K562 (cell line): ENCODE data around the gene LMBR1. TPM values are rescaled to one million over a fixed set of nuclear protein-coding genes. Genes with fewer than 3 reads are reported as not detected.

Source experiments
- ATAC-seq: fragments of 200-7000 bp; cut with Tn5 transposase; 3 replicates; pipeline ENCODE4 v1.9.1; 2020; ENCODE audit warnings: moderate library complexity
- BruUV-seq: library from RNA; stranded (reverse); fragments of 400-500 nt; replicated peaks from 2 replicates; lab custom pipeline; 2021; lab: Mats Ljungman, UMichigan
- CTCF ChIA-PET: fragments of 300-600 bp; formaldehyde crosslinking; extraction: SDS; loops from one replicate; lab custom pipeline; 2021; ENCODE audit warnings: low intra/inter-chr PET ratio; lab: Yijun Ruan, JAX
- POLR2A ChIA-PET: fragments of 300-600, 350-650 bp; sonication (Branson Sonifier 250); formaldehyde crosslinking; extraction: SDS; loops from one replicate; lab custom pipeline; 2021; ENCODE audit warnings: antibody characterized with exemption, inconsistent platforms; lab: Yijun Ruan, JAX
- DNase-seq, 4 experiments: peaks; one replicate each; pipeline versions ENCODE4 v3.0.0 to v3.0.0-alpha.2; 2011 to 2018; ENCODE audit warnings: low spot score in 3 of 4, mixed read lengths in 3 of 4; ENCODE audit errors: extremely low read depth in 1 of 4
- FAIRE-seq: peaks from 2 replicates; lab custom pipeline; 2011; peaks lifted over from hg19 to GRCh38; lab: Jason Lieb, UNC
- H2AFZ ChIP-seq: 2 replicates; pipeline ENCODE4 v1.6.0; 2011; ENCODE audit warnings: low read depth, low read length, control low read depth, inconsistent platforms
- H3K27ac ChIP-seq: fragments of 200-600 bp; 3 replicates; pipeline ENCODE4 v1.8.0; 2011; ENCODE audit warnings: low read depth, mild to moderate bottlenecking, control low read depth, inconsistent platforms, low read length, moderate library complexity, mixed read lengths; ENCODE audit errors: extremely low read depth
- H3K27me3 ChIP-seq, 2 experiments: fragments of 300-600 bp in 1 of 2; 2 replicates in 1 of 2; 3 replicates in 1 of 2; pipeline versions ENCODE4 v1.6.0 to v1.8.0; 2011; ENCODE audit warnings: inconsistent platforms in 2 of 2, low read length in 2 of 2, mild to moderate bottlenecking in 1 of 2, mixed read lengths in 1 of 2, moderate library complexity in 1 of 2; ENCODE audit not compliant: control insufficient read depth in 2 of 2, insufficient read depth in 2 of 2
- H3K36me3 ChIP-seq: fragments of 300-600 bp; 3 replicates; pipeline ENCODE4 v1.8.0; 2011; ENCODE audit warnings: mild to moderate bottlenecking, low read length, inconsistent platforms; ENCODE audit not compliant: control insufficient read depth, insufficient read depth
- H3K4me1 ChIP-seq, 2 experiments: fragments of 200-600 bp in 1 of 2; replicated peaks in 1 of 2; 2 replicates in 1 of 2; 3 replicates in 1 of 2; pipeline versions ENCODE4 v1.5.1 to v1.8.0; 2011; ENCODE audit warnings: inconsistent platforms in 2 of 2, low read length in 2 of 2, mild to moderate bottlenecking in 1 of 2, mixed read lengths in 1 of 2, moderate library complexity in 1 of 2; ENCODE audit not compliant: control insufficient read depth in 2 of 2, insufficient read depth in 2 of 2
- H3K4me2 ChIP-seq: 2 replicates; pipeline ENCODE4 v1.6.1; 2011; ENCODE audit warnings: low read length, control low read depth, inconsistent platforms, mixed read lengths; ENCODE audit not compliant: insufficient read depth
- H3K4me3 ChIP-seq: fragments of 200-600 bp; sonication (generic), shearing (Covaris generic); 2 replicates; pipeline ENCODE4 v1.5.1; 2016; ENCODE audit warnings: control low read depth, inconsistent platforms
- H3K79me2 ChIP-seq: fragments of 200-600 bp; 3 replicates; pipeline ENCODE4 v1.8.0; 2011; ENCODE audit warnings: low read length, inconsistent platforms; ENCODE audit not compliant: control insufficient read depth, insufficient read depth
- H3K9ac ChIP-seq, 2 experiments: 2 replicates each; pipeline versions ENCODE4 v1.6.0 to v1.6.1; 2011; ENCODE audit warnings: low read depth in 2 of 2, low read length in 2 of 2, control low read depth in 1 of 2, inconsistent platforms in 1 of 2, mild to moderate bottlenecking in 1 of 2, mixed read lengths in 1 of 2; ENCODE audit not compliant: insufficient read depth in 1 of 2
- H3K9me1 ChIP-seq: one replicate; pipeline ENCODE4 v1.6.0; 2011; ENCODE audit warnings: inconsistent platforms, mild to moderate bottlenecking, low read length, moderate library complexity; ENCODE audit not compliant: control insufficient read depth, insufficient read depth
- H3K9me3 ChIP-seq: replicated peaks from 2 replicates; pipeline ENCODE4 v1.5.1; 2011; ENCODE audit warnings: low read depth, low read length, inconsistent platforms; ENCODE audit not compliant: control insufficient read depth, insufficient read depth
- H4K20me1 ChIP-seq: replicated peaks from 2 replicates; pipeline ENCODE4 v1.6.1; 2011; ENCODE audit warnings: low read length, inconsistent platforms, mixed read lengths; ENCODE audit not compliant: control insufficient read depth, insufficient read depth
- ARID3B ChIP-seq: fragments of 250-450 bp; sonication (Bioruptor Pico); IDR thresholded peaks from 2 replicates; pipeline ENCODE4 v1.4.0; 2020; ENCODE audit warnings: borderline replicate concordance
- ATF3 ChIP-seq, 2 experiments: fragments of 450-650 bp in 1 of 2; sonication (generic) in 1 of 2; formaldehyde crosslinking in 1 of 2; IDR thresholded peaks in 1 of 2; conservative IDR thresholded peaks in 1 of 2; 2 replicates each; pipeline versions ENCODE4 v1.6.1 to v1.8.1; 2016 to 2023; ENCODE audit warnings: mild to moderate bottlenecking in 2 of 2, moderate library complexity in 2 of 2, inconsistent platforms in 1 of 2, missing genetic modification reagents in 1 of 2
- BRF2 ChIP-seq: IDR thresholded peaks from 3 replicates; pipeline ENCODE4 v1.6.1; 2011; ENCODE audit warnings: borderline replicate concordance, mild to moderate bottlenecking; ENCODE audit not compliant: insufficient read length, insufficient read depth
- CBFA2T3 ChIP-seq: fragments of 450-650 bp; IDR thresholded peaks from 2 replicates; pipeline ENCODE4 v1.6.1; 2017
- CBX3 ChIP-seq, 2 experiments: IDR thresholded peaks; 1 replicate in 1 of 2; 2 replicates in 1 of 2; pipeline ENCODE4 v1.6.1; 2012; ENCODE audit warnings: inconsistent platforms in 2 of 2, low read length in 2 of 2, borderline replicate concordance in 1 of 2, control low read depth in 1 of 2
- FOSL1 ChIP-seq: fragments of 200-800 bp; sonication (Bioruptor generic); conservative IDR thresholded peaks from 2 replicates; pipeline ENCODE4 v1.6.1; 2016; ENCODE audit warnings: missing genetic modification characterization, missing compliant biosample characterization
- FOXP4 ChIP-seq: sonication (generic); formaldehyde crosslinking; IDR thresholded peaks from 2 replicates; pipeline ENCODE4 v1.8.0; 2022; ENCODE audit warnings: mild to moderate bottlenecking, missing genetic modification reagents, borderline replicate concordance
- JUN ChIP-seq, 2 experiments: sonication (generic) in 1 of 2; formaldehyde crosslinking in 1 of 2; IDR thresholded peaks; 2 replicates each; pipeline versions ENCODE4 v1.6.1 to v1.8.0; 2012 to 2022; ENCODE audit warnings: borderline replicate concordance in 2 of 2, mild to moderate bottlenecking in 2 of 2, improper control_type of control experiment in 1 of 2, low read depth in 1 of 2, low read length in 1 of 2, missing genetic modification reagents in 1 of 2
- KLF10 ChIP-seq: fragments of 250-450 bp; sonication (Bioruptor Pico); IDR thresholded peaks from 2 replicates; pipeline ENCODE4 v1.6.1; 2021; ENCODE audit warnings: matching md5 sums
- MXI1 ChIP-seq: IDR thresholded peaks from 2 replicates; pipeline ENCODE4 v1.6.1; 2011; ENCODE audit warnings: low read depth, mild to moderate bottlenecking, improper control_type of control experiment, low read length
- NR4A1 ChIP-seq, 2 experiments: fragments of 250-450 bp in 1 of 2; fragments of 450-650 bp in 1 of 2; sonication (Bioruptor Pico) in 1 of 2; IDR thresholded peaks; 2 replicates each; pipeline versions ENCODE4 v1.4.0 to v1.6.1; 2016 to 2020; ENCODE audit warnings: mild to moderate bottlenecking in 2 of 2, missing compliant biosample characterization in 1 of 2, missing genetic modification characterization in 1 of 2, moderate library complexity in 1 of 2
- POLR2B ChIP-seq: fragments of 450-650 bp; IDR thresholded peaks from 2 replicates; pipeline ENCODE4 v1.6.1; 2018; ENCODE audit warnings: low read depth; ENCODE audit not compliant: partially characterized antibody
- STAT5A ChIP-seq: IDR thresholded peaks from 2 replicates; pipeline ENCODE4 v1.6.1; 2012; ENCODE audit warnings: low read length, inconsistent platforms, borderline replicate concordance
- TRIM24 ChIP-seq, 2 experiments: fragments of 450-650 bp; IDR thresholded peaks; 2 replicates each; pipeline ENCODE4 v1.6.1; 2016
- WGBS: fragments of 100-300 bp; shearing (Covaris generic); methylation state at CpG from one replicate; pipeline ENCODE4 v1.1.6; 2016; ENCODE audit warnings: low coverage, mixed read lengths; ENCODE audit not compliant: insufficient coverage; ENCODE audit errors: missing lambda C conversion rate; 5-methylcytosine and 5-hydroxymethylcytosine counted together
- in situ Hi-C: fragments of 300-500 bp; cut with MboI; formaldehyde crosslinking; loops from 4 replicates; pipeline ENCODE4 v1.15.0; 2018; ENCODE audit warnings: inconsistent platforms, mixed read lengths
- intact Hi-C: fragments of 100-400 bp; cut with micrococcal nuclease; formaldehyde crosslinking; loops from 2 replicates; pipeline ENCODE4 v1.14.2; 2022
- polyA plus RNA-seq, 8 experiments: library from polyadenylated mRNA; depleted of rRNA in 4 of 8; stranded (reverse) in 5 of 8; unstranded in 3 of 8; fragments of >200 nt; fragmentation: Nextera tagmentation in 2 of 8; fragmentation: Illumina TruSeq in 1 of 8; extraction: Ambion mirVana in 2 of 8; extraction: Trizol in 1 of 8; gene quantifications; 2 replicates each; pipeline versions ENCODE4 v1.2.1 to v1.2.3, GENCODE V29; 2011 to 2014; ENCODE audit warnings: inconsistent platforms in 1 of 8, missing spikeins in 1 of 8
- total RNA-seq, 7 experiments: library from RNA; depleted of rRNA in 6 of 7; stranded (reverse); fragments of >200 nt in 6 of 7; fragmentation: Illumina TruSeq in 2 of 7; extraction: Trizol in 2 of 7; gene quantifications; 2 replicates each; pipeline versions ENCODE4 v1.2.1 to v1.2.3, GENCODE V29; 2011 to 2021; ENCODE audit warnings: low replicate concordance in 1 of 7

LMBR1 gene
- total and polyA plus RNA-seq, 9 of the 15 experiments (the other 6 are each of a cell fraction or from before 2014, with no cell fraction given): 7.7 to 90.0 (median 59.9) TPM

GRCh38 chr7:156759579-156760202, 133.3 kb downstream of the LMBR1 start:
- Histone ChIP-seq H3K9me3 (peaks cover 7% of the 10 kb centered on the region), H3K4me2 (no peak overlapping the region), H3K36me3 (peaks cover 45% of the 10 kb centered on the region), H3K4me1 (no peaks in the 10 kb centered on the region; a peak in 1 of 5 replicates), H3K27ac (no peak overlapping the region), H4K20me1 (no peaks in the 10 kb centered on the region), H2AFZ (no peak overlapping the region), H3K9ac (no peak overlapping the region), H3K4me3 (no peak overlapping the region), H3K27me3 (no peaks in the 10 kb centered on the region), H3K79me2 (no peaks in the 10 kb centered on the region), H3K9me1 (no peaks in the 10 kb centered on the region)
- no TSS peak for BruUV-seq
- intact Hi-C loops (no loop called here), in situ Hi-C loops (no loop called here)
- FAIRE-seq (no peak), ATAC-seq (no peak), DNase-seq (no peak)
- WGBS: 96% methylated on average over 7 of the region's 7 CpGs
- ChIA-PET CTCF (no interaction called here), POLR2A (interaction anchor here (1.0 to 1.1 kb wide), 2 partner anchors 14 to 37 kb away, joined by 3 to 4 read pairs; no protein-coding TSS in a partner anchor)
- TF ChIP-seq CBFA2T3: peak; percentile 19; the same call in 1 of the 2 replicates
- TF ChIP-seq NR4A1 (CRISPR knock-in tag; IDR thresholded peaks at IDR 0.05): no peak
- no peak for TF ChIP-seq NR4A1 (tag; IDR thresholded peaks at IDR 0.05)
- peak; percentile 26; the same call in 1 of the 2 replicates for TF ChIP-seq FOSL1 (tag)
- TF ChIP-seq STAT5A: no peak
- TF ChIP-seq ATF3 (IDR thresholded peaks at IDR 0.05): no peak; the same call in 1 of the 2 replicates
- no peak for TF ChIP-seq ATF3 (CRISPR knock-in tag; conservative IDR thresholded peaks at IDR 0.05)
- TF ChIP-seq POLR2B: no peak
- TF ChIP-seq JUN (IDR thresholded peaks at IDR 0.05; ENCODE audit: borderline replicate concordance, low read depth, low read length): peak; percentile 26; the same call in 1 of the 2 replicates
- TF ChIP-seq JUN (CRISPR knock-in tag; IDR thresholded peaks at IDR 0.05; ENCODE audit: borderline replicate concordance): no peak
- no peak for TF ChIP-seq BRF2
- no peak for TF ChIP-seq KLF10 (CRISPR knock-in tag)
- no peak for TF ChIP-seq ARID3B (CRISPR knock-in tag)
- TF ChIP-seq MXI1: no peak
- TF ChIP-seq CBX3 (IDR thresholded peaks at IDR 0.05; ENCODE audit: borderline replicate concordance in 1 of 2, low read length in 2 of 2): peak in 1 of 2 experiments; percentile 76; a peak in 2 of 3 replicates
- TF ChIP-seq TRIM24 (IDR thresholded peaks at IDR 0.05): 0 out of 4 replicates have a peak, but pooled peaks have one; percentile 12 to 18
- no peak for TF ChIP-seq FOXP4 (CRISPR knock-in tag)
